ENCODE results near the gene CDH4. TPM values are rescaled to one million over a fixed set of nuclear protein-coding genes. Genes with fewer than 3 reads are reported as not detected.
"Not testable (repeated sequence)": the region's sequence is repeated elsewhere in the genome, so short reads cannot be mapped to it uniquely, and the experiment has no call there.

Gene CDH4
- total RNA-seq, 2 donors from 2014 or later, result 0.07 to 0.94 TPM

- no peaks in the 10 kb centered on the region for H3K36me3 ChIP-seq
- H3K4me1 ChIP-seq, result no peaks in the 10 kb centered on the region
- H3K27me3 ChIP-seq, result no peaks in the 10 kb centered on the region
- H3K4me3 ChIP-seq, result no peak overlapping the region
- H3K27ac ChIP-seq, result no peak overlapping the region
- TF ChIP-seq CTCF (IDR thresholded peaks at IDR 0.05), result no peak
- DNase-seq (ENCODE audit: low spot score), result no peak
- H3K9me3 ChIP-seq, result no peaks in the 10 kb centered on the region
Observed at GRCh38 chr20:61940491-61940890, 688.4 kb downstream of the CDH4 start.

GRCh38 chr20:61940976-61941720 is 689.1 kb downstream of the CDH4 start:
- DNase-seq (ENCODE audit: low spot score), result no peak
- Histone ChIP-seq H3K4me1 (no peaks in the 10 kb centered on the region), H3K4me3 (no peak overlapping the region), H3K27ac (no peak overlapping the region), H3K36me3 (no peaks in the 10 kb centered on the region), H3K9me3 (no peaks in the 10 kb centered on the region), H3K27me3 (no peaks in the 10 kb centered on the region)
- TF ChIP-seq CTCF (IDR thresholded peaks at IDR 0.05), result no peak

GRCh38 chr20:61941721-61942405 is 689.8 kb downstream of the CDH4 start:
- no peaks in the 10 kb centered on the region for H3K9me3 ChIP-seq
- no peaks in the 10 kb centered on the region for H3K27me3 ChIP-seq
- H3K4me3 ChIP-seq, result no peak overlapping the region
- DNase-seq (ENCODE audit: low spot score), result no peak
- H3K36me3 ChIP-seq, result no peaks in the 10 kb centered on the region
- H3K4me1 ChIP-seq, result no peaks in the 10 kb centered on the region
- no peak for TF ChIP-seq CTCF (IDR thresholded peaks at IDR 0.05)
- H3K27ac ChIP-seq, result no peak overlapping the region

- no peak for TF ChIP-seq CTCF (IDR thresholded peaks at IDR 0.05)
- Histone ChIP-seq H3K36me3 (no peaks in the 10 kb centered on the region), H3K27me3 (no peaks in the 10 kb centered on the region), H3K27ac (no peak overlapping the region), H3K9me3 (no peaks in the 10 kb centered on the region), H3K4me3 (no peak overlapping the region), H3K4me1 (no peaks in the 10 kb centered on the region)
- DNase-seq (ENCODE audit: low spot score), result no peak
Observed at GRCh38 chr20:61942526-61942925, 690.5 kb downstream of the CDH4 start.

- not testable (repeated sequence) for H3K36me3 ChIP-seq; DNase-seq (ENCODE audit: low spot score); H3K27ac ChIP-seq; H3K27me3 ChIP-seq; H3K9me3 ChIP-seq; H3K4me3 ChIP-seq; H3K4me1 ChIP-seq
Observed at GRCh38 chr20:61944967-61945366, 692.9 kb downstream of the CDH4 start.

GRCh38 chr20:61945495-61945894 is 693.4 kb downstream of the CDH4 start:
- H3K9me3 ChIP-seq; H3K36me3 ChIP-seq; H3K27me3 ChIP-seq; H3K4me1 ChIP-seq; H3K4me3 ChIP-seq; DNase-seq (ENCODE audit: low spot score); H3K27ac ChIP-seq: not testable (repeated sequence)

GRCh38 chr20:61948056-61948455 is 696.0 kb downstream of the CDH4 start:
- not testable (repeated sequence) for H3K4me3 ChIP-seq; H3K9me3 ChIP-seq; H3K36me3 ChIP-seq; H3K4me1 ChIP-seq; DNase-seq (ENCODE audit: low spot score); H3K27ac ChIP-seq; H3K27me3 ChIP-seq
